HG03095 (cell line): ENCODE measurements around the gene LYZL6.
"Not testable (repeated sequence)": the region's sequence is repeated elsewhere in the genome, so short reads cannot be mapped to it uniquely, and the experiment has no call there.

Source experiments
- ATAC-seq: cut with Tn5 transposase; IDR thresholded peaks from one replicate; pipeline ENCODE4 v1.9.1; 2021; ENCODE audit warnings: moderate library complexity; ENCODE audit not compliant: unreplicated experiment

Gene LYZL6

DNA sequence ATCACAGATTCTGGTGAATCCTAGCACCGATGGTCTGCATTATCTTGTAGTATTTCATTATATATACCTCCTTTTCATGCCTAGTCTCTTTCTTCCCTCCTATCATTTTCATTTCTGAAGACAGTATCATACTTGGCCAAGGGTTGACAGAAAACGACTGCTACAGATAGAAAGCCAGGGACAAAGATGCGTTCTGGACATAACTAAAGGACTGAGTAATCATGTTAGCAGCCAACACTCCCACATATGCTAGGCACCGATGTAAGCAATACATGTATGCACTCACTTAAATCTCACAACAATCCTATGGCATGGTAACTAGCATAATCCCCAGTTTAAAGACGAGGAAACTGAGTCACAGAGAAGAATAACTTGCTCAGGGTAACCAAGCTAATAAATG lies 35.8 kb downstream of the LYZL6 start:
- no peak for ATAC-seq

DNA sequence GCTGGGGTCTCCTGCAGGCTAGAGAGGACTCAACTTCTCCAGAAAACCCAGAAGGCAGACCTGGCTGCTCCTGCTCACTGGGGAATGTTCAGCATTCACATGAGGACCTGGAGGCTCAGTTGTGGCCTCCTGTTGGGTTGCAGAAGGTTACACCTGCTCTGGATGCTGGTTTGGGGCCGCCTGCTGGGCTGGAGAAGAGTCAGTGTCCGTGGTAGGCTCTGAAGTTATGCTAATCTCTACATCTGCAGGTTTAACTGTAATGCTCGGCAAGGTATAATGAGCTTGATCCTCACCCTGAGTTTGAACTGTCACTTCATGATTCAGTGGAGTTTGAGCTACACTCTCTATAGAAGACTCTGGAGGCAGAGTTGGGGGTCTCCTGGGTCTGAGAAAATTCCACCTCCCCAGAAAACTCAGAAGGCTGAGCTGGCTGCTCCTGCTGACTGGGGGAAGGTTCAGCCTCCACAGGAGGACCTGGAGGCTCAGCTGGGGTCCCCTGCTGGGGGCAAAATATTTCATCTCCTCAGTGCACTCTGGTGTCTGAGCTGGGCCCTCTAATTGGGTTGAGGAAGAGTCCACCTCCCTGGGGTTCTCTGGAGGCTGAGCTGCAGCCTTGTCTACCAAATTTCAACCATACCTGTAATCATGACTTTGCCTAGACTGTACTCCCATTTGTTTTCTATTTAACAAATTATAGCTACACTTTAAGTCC lies 36.4 kb downstream of the LYZL6 start:
- ATAC-seq, result no peak

DNA sequence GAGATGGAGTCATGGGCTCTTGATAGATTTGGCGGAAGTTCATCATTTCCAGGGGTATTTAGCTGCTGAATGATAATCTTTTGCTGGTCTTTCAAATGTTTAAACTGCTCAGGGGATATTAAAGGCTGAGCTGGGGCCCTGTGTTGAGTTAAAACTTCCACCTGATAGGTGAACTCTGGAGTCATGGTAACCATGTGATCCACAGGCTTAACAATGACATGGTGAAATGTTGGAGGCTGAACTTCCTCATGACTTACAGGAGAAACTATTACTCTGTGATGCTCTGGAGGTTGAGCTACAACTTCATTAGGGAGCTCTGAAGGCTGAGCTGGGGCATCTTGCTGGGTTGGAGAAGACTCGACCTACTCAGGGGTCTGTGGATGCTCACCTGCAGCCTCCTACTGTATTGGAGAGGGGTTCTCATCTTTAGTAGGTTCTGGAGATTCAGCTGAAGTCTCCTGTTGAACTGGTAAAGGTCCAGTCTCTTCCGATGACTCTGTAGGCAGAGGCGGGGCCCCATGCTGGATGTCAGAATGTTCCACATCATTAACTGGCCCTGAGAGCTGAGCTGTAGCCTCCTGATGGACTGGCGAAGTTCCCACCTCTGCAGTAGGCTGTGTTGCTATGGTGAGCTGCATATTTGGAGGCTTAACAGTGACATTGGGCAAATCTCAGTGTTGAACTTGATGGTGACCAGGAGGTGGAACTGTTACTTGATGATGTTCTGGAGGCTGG lies 37.2 kb downstream of the LYZL6 start:
- no peak for ATAC-seq

DNA sequence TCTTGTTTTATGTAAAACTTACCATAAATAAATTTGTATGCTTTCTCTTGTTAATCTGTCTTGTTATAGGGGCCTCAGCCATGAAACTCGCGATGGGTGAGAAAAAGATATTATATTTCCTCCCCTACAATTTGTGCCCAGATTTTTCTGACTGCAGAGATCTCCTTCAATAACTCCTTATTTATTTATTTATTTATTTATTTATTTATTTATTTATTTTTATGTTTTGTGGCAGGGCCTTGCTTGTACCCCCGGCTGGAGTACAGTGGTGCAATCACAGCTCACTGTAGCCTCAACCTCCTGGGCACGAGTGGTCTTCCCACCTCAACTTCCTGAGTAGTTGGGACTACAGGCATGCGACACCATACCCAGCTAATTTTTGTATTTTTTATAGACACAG lies 40.1 kb downstream of the LYZL6 start:
- no peak for ATAC-seq

DNA sequence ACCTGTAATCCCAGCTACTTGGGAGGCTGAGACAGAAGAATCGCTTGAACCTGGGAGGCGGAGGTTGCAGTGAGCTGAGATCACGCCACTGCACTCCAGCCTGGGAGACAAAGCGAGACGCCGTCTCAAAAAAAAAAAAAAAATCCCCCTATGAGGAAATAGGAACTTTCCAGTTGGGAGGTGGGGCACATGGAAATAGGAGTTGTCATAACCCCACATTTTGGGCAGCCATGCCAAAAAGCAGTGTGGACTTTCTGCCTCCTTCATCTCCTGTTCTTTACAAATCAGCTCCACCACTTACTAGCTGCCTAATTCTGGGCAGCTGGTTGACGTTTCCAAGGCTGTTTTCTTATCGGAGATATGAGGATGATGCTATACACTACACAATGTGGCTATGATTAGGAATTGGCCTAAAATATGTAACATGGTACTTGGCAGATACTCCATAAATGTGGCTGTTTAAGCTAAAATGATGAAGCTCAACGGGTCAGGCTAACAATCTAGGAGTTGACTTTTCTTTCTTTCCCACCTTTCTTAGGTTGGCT lies 41.8 kb downstream of the LYZL6 start:
- ATAC-seq, result no peak

DNA sequence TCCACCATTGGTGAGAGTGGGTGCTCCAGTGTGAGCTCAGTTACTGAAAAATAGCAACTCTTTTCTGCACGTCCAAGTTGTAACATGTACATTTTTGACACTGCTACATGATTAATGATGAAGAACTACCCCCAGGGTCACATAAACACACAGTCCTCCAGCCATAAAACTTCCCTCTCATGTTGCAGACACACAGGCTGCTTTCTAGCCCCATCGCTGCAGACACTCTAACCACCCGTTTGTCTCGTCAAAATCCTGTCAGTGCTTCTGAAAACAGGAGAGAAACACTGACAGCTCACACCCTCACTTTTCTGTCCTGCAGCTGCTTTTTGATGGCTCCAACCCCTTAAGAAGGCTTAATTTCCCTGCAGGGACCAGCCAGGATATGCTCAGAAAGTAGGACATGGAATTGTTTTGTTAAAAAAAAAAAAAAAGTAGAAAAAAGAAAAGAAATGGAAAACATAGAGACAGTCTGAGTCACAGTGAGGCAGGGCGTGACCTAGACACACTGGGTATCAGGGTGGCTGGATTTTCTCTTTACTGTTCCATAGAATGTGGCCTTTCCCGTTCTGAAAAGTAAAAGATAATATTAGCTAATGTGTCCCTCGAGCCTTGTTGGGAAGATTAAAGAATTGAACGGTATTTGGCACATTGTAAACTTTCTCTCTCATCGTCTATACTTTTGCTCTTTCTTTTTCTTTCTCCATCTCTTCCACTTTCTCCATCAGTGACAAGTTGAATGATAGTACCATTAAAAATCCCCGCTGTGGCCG lies 42.6 kb downstream of the LYZL6 start:
- ATAC-seq, result no peak

DNA sequence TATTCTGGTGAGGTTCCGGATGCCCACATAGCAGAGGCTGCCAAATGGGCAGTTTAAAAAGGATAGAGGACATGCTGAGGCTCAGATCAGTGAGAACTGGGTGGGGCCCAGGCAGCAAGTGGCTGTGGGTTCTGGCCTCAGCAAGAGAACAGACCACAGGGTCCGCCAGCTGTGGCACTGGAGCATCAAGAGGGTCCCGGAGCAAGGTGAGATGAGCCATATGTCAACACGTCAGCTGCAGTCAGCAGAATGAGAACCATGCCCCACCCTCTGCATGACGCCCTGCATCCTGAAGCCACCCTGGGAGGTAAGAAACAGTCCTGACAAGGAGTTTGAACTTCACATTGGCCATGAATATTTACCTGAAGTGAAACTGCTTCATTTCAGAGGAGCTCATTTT lies 43.2 kb downstream of the LYZL6 start:
- no peak for ATAC-seq

DNA sequence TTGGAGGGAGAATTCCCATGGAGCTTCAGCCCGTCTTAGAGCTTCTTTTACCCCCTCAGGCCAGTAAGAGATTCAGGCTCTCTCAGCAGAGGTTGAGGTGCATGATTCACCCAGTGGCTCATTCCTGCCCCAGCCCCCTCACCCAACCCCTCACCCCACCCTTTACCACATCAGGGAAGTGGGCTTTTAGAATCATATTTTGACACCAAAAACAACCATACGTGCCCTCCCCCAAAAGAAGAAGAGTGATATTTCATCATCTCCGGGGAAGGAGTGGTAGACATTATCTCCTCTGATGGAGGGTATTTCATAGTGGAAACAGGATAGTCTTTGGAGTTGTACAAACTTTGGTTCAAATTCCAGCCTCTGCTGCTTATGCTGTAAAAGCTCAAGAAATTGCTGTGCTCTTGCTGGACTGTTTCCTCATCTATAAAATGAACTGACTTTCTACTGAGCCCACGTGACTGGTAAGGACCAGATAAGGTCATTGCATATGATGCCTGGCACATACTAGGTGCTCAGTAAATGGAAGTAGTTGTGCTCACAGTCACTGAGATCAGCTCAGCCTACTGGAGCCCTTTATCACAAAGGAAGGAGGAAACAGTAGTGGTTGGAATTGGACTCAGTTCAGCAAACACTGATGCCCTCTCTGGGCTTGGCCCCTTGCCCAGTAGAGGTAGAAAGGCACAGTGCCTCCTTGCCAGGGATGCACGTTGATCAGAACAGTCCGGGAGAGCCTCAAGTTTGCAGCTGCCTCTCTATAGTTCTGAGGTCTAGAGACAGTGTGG lies 45.0 kb downstream of the LYZL6 start:
- no peak for ATAC-seq

DNA sequence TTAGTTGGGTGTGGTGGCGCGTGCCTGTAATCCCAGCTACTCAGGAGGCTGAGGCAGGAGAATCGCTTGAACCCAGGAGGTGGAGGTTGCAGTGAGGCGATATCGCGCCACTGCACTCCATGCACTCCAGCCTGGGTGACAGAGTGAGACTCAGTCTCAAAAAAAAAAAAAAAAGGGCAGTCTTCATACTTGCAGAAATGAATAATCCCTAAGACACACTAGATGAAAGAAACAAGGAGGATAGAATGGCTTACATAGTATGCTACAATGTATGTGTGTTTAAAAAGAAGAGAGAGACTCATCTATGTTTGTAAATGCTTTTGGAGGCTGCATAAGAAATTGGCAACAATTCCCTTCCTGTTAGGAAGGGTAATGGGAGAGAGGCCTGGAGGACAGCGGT lies 45.7 kb downstream of the LYZL6 start:
- not testable (repeated sequence) for ATAC-seq

DNA sequence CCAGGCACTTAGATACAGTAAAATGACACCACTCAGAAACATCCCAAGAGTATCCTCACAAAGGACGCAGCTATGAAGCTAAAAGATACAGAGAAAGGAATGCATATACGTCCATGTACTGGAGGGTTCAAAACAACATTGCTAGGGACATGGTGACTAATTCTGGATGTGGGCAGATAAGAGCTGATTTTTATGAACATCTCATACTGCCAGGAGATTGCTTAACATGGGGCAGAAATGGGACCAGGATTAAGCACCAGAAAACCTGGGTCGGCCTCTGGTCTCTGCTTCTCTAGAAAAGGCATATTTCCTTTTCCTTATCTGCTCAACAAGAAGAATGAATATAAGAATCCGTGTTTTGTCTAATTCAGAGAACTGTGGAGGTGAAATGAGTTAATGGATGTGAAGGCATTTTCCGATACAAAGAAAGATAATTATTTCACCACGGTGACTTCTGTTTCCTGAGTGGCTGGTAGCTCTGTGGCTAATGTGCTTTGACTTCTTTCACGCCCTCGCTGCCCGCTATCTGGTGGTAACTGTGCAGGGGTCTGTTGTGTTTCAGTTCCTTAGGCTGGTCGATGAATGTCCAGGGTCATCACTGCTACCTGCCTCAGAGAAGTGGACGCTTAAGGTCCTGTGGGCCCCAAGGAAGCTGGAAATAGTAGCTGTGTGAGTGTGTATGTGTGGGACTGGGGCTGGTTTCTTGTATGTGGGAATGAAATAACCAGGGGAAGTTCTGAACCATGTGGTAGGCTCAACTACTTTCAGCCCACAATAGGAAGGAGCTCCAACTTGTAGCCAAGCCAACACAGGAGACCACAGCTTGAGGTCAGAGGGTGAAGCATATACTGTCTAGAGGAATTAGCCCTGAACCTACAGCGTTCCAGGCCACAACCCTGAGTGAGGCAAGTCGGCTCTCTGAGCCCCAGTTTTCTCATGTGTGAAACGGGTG lies 47.6 kb downstream of the LYZL6 start:
- ATAC-seq, result no peak

DNA sequence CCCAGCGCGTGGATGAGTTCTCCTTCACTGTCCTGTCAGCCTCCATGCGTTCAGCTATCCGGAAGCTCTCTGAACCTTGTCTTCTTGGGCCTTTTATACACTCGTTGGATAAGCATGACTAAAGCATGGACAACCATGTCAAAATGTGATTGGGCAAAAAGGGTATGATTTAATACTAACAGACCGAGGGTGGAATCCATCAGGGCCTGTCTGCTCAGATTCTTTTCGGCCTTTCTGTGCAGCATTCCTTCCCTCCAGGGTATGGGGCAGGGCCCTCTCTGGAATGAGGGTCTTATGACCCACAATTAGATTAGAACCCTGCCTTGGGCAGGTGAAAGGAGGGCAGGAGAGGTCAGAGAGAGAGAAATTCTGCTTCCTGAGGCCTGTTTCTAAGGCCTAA lies 49.3 kb downstream of the LYZL6 start:
- ATAC-seq, result no peak

DNA sequence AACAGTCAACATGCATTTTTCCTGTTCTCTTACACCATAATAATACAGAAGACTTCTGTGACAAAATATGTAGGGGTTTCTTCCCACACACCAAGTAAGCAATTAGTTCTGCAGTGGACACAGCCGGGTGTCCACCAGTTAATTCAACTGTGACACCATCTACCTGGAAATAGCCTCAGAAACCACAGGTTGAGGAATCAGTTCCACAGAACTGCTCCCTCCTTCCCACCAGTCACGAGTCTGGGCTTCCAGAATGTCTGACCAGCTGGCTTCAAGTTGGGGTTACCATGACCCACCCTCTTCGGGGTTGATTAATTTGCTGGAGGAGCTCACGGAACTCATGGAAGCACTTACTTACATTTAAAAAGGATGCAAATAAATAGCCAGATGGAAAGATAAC lies 49.8 kb downstream of the LYZL6 start:
- no peak for ATAC-seq

DNA sequence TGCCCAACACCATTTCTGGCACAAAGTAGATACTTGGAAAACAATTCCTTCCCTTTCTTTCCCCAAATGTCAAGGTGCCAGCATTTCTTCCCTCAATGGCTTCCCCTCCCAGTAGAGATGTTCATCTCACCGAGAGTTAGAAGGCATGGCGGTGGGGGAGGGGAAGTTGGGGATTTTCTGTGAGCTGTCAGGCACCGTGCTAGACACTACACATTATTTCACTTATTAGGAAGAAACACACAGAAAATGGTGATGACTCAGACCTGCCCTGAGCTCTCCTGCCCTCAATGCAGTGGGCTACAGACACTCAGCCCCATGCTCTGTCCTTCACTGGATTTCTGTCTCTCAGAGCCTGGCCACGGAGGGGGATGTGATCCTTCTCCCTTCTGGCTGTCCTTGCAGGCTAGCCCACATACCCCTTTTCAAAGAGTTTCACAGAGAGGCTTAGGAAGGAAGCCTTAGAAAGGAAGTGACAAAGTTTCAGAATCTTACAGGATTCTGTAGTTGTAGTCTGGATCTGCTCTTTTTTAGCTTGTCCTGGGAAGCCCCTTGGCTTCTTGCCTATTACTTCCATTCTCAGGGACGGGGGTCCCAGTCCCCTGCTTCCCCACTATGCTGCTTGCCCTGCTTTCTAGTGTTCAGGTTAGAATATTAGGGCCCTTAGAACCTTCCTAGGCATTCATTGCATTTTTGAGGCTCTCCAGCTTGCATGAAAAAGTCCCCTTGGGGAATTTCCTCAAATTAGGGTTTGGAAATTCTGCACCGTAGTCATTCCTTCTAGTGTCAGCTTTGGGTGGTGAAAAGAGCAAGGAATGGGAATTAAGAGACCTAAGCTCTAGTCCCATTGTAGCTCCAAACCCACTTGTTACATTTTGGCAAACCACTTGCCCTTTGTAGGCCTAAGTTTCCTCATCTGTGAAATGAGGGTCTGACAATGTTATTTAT lies 51.1 kb downstream of the LYZL6 start:
- ATAC-seq, result no peak

DNA sequence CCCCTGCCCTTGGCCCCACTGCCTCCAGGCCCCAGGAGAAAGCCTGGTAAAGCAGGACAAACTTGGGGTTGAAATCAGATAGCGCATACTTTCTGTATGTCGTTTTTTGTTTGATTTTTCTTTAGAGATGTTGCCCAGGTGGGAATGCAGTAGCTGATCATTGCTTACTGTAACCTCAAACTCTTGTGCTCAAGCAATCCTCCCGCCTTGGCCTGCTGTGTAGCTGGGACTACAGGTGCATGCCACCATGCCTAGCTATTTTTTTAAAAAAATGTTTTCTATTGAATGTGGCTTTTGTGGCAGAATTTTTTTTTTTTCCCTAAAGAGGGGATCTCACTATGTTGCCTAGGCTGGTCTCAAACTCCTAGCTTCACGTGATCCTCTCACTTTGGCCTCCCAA lies 52.2 kb downstream of the LYZL6 start:
- ATAC-seq, result no peak

DNA sequence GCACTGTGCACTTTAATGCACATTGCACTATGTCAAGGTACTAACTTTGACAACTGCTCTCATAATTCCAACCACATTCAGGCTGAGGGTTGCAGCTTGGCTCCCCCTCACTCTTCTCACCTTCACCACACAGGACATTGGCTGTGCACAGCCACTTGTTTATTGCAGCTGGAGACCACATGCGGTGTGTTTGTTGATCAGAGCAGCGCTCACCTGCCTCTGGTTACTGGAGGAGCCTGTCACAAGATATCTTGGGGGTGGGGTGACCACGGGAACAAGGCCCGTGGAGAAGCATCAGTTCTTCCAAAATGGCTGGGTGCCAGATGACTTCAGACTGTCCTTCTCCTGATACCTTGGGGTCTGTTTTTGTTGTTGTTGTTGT lies 52.7 kb downstream of the LYZL6 start:
- no peak for ATAC-seq

DNA sequence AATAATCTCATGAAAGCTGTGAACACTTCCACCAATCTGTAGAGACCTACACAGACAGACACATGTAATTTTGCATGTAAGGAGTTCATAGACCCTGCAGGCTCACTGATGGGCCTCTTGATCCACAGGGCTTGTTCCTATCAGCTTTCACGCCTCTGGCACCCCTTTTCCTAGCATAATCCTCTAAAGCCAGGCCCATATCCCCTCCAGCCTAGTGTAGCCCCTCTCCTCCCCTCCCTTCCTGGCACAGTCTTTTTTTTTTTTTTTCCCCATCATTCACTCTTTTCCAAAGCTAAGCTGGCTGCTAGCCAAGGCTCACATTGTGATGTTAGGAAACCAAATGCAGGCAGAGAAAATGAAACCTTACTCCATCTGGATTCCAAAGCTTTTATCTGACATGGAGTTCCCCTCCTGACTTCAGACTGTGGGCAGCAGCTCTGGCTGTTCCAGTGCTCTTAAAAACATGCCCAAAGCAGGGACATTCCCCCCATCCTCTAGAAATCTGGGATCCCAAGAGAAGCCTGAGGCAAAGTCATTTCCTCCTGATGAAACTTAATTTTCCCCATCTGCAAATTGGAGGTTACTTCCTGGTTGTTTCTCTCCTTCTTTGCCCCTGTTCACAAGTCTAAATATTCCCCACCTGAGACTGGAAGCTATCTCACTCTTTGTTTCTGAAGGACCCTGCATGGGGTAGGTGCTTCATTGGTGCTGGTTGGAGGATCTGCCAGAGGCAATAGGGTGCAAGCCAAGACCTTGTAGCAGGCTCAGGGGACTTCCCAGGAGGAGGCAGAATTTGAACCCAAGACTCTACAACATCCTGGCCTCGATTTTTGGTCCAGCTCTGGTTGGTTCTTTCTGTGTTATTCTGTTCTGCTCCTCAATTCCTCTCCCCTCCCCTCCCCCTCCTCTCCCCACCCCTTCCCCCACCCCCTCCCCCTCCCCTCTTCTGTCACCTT lies 53.4 kb downstream of the LYZL6 start:
- ATAC-seq, result no peak

DNA sequence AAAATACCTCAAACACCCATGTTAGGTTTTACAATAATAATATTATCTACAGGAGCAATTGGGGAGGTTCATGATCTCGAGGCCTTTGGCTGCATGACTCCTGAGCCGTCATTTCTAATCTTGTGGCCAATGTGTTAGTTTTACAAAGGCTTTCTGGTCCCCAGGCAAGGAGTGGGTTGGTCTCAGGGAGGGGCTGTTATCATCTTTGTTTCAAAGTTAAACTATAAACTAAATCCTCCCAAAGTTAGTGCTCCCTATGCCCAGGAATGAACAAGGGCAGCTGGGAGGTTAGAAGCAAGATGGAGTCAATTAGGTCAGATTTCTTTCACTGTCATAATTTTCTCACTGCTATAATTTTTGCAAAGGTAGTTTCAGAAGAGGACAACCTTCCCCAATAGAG lies 54.3 kb downstream of the LYZL6 start:
- ATAC-seq, result no peak
